GM21717 (cell line): Measurements from ENCODE around the gene MIF.
A peak's percentile ranks its signal among the peaks of the same experiment; 100 is the strongest.
"Not testable (repeated sequence)": the region's sequence is repeated elsewhere in the genome, so short reads cannot be mapped to it uniquely, and the experiment has no call there.

Source experiments
- ATAC-seq: cut with Tn5 transposase; IDR thresholded peaks from one replicate; pipeline ENCODE4 v1.9.1; 2021; ENCODE audit warnings: mild to moderate bottlenecking, moderate library complexity; ENCODE audit not compliant: unreplicated experiment

Gene MIF

GRCh38 chr22:23900227-23900626 is 6.0 kb downstream of the MIF start:
- not testable (repeated sequence) for ATAC-seq

GRCh38 chr22:23901600-23901999 is 7.4 kb downstream of the MIF start:
- ATAC-seq: no peak

GRCh38 chr22:23903328-23903971 is 9.3 kb downstream of the MIF start:
- no peak for ATAC-seq

DNA sequence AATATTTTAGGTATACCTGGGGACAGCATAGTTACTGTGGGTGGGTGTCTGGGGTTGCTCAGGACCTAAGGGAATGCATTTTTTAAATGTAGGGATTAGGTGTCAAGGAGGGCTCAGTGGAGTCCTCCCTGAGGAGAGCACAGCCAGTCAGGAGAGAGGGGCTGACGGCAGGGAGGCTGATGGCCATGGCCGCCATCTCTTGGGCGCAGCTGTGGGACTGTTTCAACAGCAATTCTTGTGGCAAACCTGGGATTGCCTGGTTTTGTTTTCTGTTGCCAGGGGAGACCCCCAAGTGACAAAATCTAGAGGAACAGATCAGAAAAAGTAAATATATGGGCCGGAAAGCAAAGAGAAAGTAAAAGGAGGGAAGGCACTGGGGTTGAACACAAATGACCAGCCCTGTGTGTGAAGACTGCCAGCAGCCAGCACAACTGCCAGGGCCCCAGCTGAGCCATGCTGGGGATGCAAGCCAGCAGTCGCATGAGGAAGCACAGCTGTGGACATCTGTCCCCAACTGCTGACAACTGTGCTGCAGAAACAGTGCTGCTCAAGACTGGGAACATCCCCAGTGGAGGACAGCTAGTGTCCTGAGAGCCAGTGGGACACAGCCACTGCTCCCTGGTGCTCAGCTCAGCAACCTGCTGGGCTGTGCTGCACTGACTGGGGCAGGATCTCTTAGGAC is 10.5 kb downstream of the MIF start:
- no peak for ATAC-seq

DNA sequence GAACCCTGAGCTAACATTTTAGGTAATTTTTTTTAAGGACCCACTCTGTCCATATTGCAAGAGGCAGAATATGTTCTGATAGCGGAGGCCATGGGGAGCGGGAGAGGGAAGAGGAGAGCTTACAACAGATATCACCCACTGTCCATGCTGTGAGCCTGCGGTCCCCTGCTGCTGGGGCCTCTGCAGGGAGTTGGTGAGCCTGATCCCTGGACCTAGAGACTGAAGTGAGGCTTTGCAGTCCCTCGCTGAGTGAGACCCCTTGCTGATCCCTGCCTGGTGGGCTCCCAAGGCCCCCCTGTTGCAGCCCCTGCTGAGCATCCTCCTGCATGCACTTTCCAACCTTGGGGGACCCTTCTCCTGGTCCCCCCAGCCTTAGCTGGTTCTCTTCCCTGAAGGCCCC is 12.5 kb downstream of the MIF start:
- no peak for ATAC-seq

- not testable (repeated sequence) for ATAC-seq
These were observed 13.2 kb downstream of the MIF start for GRCh38 chr22:23907423-23907822.

DNA sequence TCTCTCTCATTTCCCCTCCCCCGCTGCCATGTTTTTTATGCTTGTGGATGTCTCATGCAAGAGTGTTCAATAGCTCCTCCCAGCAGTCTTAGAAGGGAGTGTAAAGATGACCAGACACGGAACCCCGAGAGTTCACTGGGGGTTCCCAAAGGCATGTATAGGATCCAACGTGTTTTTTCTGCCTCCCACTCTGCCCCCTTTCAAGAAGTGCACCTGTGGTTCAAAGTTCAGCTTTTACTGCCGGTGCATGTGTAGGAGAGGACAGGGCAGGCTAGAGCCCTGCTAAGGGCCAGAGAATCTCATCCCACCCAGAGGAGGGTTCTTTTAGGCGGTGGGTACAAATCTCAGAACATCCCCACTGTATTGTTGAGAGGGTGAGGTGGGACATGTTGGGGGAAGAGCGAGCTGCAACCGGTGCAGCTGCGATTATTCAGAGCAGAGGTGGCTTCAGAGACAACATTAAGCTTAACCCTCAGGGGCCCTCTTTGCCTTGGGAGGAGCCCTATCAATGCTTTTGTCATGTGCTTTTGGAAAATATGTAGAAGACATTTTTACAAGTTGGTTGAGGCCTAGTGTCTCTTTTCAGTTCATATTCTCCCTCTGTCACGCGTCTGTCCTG is 14.5 kb downstream of the MIF start:
- no peak for ATAC-seq

GRCh38 chr22:23909296-23909898 is 15.2 kb downstream of the MIF start:
- ATAC-seq: no peak

DNA sequence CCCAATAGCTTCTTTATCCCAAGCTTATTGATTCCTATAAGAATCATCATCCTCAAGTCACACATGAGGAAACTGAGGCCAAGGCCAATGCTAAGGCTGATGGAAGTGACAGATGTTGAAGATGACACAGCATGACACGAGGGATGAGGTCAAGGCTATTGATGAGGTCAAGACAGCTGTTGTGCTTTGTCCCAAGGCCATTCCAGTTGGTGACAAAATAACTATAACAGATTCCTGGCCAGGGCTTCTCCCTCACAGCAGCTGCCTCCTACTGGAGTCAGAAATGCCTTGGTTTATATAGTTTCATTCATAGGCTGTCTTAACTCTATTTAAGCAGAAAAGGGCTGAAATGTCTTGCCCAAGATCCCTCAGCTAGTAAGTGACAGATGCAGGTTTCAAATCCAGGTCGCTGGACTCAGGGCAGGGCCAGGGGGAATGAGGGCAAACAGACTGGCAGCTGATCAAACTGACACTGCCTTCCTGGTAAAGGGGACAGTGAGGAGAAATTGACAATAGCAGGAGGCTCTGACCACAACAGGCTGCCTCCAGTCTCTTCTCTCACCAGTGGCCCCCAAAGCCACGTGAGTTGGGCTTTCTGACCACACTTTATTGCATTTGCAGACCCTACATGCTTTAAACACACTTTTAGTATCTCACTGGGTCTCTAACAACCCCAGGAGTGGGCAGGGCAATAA is 16.5 kb downstream of the MIF start:
- no peak for ATAC-seq

- ATAC-seq: no peak
These were observed 17.3 kb downstream of the MIF start for GRCh38 chr22:23911318-23911980.

- no peak for ATAC-seq
These were observed 18.2 kb downstream of the MIF start for GRCh38 chr22:23912293-23912903.

- ATAC-seq: peak; percentile 22
These were observed 19.1 kb downstream of the MIF start for GRCh38 chr22:23913306-23913660.

DNA sequence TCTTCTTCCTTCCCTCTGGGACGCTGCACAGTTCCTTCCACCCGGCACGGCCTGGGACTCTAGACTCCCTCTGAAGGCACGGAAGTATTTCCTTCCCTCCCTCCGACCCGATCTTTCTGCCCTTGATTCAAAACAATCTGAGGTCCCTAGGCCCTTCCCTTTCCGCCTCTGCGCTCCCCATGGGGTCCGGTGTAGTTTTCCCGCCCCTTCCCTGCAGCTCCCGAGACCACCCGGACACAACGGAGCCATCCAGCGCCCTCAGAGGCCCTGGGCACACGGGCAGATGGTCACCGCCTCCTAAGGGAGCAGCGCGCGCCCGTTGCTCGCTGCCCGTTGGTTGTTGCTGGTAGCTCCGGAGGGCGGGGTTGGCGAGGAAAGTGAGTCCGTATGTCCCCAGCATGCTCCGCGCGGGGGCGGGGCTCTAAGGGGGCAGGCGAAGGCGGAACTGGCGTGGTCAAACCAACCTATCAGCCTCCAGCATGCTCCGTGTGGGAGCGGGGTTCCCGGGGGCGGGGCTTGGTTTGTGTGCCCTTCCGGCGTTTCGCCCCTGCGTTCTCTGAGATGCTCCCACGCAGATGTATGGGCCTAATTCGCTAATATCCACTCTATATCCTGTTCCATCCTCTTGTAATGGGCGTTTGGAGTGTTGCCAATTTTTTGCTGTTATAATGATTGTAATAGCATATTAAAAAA is 19.6 kb downstream of the MIF start:
- peak; percentile 76 for ATAC-seq

GRCh38 chr22:23915290-23915689 is 21.1 kb downstream of the MIF start:
- no peak for ATAC-seq

- not testable (repeated sequence) for ATAC-seq
These were observed 26.1 kb downstream of the MIF start for GRCh38 chr22:23920267-23920611.

DNA sequence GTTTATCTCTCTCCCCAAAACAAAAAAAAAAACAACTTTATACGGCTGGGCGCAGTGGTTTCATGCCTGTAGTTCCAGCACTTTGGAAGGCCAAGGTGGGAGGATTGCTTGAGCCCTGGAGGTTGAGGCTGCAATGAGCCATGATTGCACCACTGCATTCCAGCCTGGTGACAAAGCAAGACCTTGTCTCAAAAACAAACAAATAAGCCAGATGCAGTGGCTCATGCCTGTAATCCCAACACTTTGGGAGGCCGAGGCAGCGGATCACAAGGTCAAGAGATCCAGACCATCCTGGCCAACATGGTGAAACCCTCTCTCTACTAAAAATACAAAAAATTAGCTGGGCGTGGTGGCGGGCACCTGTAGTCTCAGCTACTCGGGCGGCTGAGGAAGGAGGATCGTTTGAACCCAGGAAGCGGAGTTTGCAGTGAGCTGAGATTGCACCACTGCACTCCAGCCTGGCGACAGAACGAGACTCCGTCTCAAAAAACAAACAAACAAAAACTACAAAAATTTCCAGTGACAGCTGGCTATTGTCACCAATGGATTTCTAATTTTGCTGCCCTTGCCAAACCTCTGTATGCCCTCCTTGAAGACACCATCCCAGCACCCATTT is 27.5 kb downstream of the MIF start:
- ATAC-seq: not testable (repeated sequence)

GRCh38 chr22:23922921-23923320 is 28.7 kb downstream of the MIF start:
- ATAC-seq: no peak

DNA sequence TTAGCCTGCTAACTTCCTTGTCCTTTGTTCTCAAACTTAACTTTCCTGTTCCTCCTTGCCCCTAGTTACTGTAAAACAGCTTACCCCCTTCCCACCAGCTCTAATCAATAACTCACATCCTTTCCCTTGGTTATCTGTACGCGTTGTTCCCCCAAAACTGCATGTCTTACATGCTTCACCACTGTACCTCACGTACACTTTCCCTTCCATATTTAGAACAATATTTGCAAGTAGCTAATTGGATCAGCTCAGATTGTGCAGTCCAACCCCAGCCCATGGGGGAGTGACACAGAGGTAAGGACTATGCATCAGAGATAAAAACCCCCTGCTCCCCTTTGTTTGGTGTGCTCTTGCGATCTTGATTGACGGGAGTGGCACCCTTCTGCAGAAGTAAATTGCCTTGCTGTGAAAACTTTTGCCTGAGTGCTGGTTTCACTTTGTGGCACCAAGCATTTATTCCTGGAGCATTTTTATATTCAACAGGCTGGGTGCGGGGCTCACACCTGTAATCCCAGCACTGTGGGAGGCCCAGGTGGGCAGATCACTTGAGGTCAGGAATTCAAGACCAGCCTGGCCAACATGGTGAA is 30.9 kb downstream of the MIF start:
- no peak for ATAC-seq

- ATAC-seq: no peak
These were observed 32.4 kb downstream of the MIF start for GRCh38 chr22:23926561-23926960.
